ENCODE results near the gene KCNT1.

- TF ChIP-seq POLR2A (IDR thresholded peaks at IDR 0.05) (no peak), CTCF (IDR thresholded peaks at IDR 0.05) (no peak)
Measured at GRCh38 chr9:135830496-135830895, 128.5 kb downstream of the KCNT1 start.

All from esophagus squamous epithelium (tissue), 4 donors.